Endothelial cell of hepatic sinusoid (primary cell): ENCODE results near the gene RABGGTA.
"Not testable (repeated sequence)": the region's sequence is repeated elsewhere in the genome, so short reads cannot be mapped to it uniquely, and the experiment has no call there.

Source experiments
- in situ Hi-C: cut with HindIII; loops from 2 replicates; pipeline ENCODE4 v1.10.0; 2017; ENCODE audit warnings: low sequenced_read_pairs

The RABGGTA gene

DNA sequence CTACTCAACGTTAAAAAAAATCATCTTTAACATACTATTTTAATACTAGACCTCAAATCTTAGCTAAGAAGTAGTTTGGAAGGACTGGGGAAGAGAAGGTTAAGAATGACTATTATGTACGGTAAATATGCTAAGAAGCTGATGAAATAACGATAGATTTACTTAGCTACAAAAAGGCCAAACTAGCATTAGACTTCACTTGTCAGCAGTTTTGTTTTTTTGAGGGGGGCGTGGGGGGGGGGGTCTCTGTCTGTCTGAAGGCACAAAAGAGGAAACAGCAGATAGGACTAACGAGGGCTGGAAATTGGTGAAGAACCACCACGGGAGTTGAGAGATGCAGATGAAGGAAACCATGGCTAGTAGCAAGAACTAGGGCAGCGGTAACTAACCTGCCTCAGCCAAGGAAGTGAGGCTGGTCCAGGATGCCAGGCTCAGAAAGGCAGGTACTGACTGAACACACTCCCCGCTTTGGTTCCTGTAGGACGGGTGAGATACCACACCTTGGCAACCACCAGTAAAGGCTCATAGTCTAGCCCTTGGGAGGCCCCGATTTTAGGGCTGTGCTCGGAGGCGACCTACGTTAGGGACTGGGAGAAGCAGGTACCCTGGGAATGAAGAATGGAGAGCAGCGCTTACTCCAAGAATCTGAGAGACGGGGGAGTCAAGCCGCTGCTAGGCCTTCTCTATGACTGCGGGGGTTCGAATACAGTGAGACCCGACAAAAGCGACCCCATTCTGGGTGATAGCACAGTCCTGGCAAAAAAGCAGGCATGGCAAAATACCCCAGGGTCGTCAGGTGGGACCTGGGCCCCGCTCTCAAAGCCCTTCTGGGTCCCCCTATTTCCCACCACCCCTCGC, 39.9 kb downstream of the RABGGTA start:
- in situ Hi-C loops, result no loop called here

DNA sequence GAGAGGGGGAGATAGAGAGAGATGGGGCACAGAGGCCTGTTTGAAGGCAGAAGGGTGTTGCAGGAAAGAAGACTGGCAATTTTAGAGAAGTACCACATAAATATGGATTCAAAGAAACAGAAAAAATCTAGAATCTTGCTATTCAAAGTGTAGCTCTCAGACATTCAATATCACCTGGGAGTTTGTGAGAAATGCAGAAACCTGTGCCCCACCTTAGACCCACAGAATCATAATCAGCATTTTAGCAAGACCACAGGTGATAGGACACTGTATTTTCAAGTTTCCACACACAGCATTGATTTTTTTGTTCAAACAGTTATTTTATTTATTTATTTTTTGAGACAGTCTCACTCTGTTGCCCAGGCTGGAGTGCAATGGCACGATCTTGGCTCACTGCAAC, 42.5 kb downstream of the RABGGTA start:
- in situ Hi-C loops, result no loop called here

DNA sequence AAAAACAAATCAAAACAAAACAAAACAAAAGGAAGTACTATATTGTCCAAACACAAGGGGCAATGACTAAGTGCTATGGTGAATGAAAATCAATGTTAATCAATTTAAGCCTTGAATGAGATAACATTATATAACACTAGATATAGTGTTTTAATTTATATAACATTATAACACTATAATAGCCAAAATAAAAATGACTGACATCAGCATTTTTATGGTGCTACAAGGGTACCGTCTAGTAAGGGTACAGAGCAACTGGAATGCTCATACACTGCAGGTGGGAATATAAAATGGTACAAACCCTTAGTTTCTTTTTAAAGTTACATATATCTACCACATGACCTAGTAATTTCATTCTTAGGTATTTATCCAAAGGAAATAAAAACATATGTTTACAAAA, 44.9 kb downstream of the RABGGTA start:
- in situ Hi-C loops, result no loop called here

DNA sequence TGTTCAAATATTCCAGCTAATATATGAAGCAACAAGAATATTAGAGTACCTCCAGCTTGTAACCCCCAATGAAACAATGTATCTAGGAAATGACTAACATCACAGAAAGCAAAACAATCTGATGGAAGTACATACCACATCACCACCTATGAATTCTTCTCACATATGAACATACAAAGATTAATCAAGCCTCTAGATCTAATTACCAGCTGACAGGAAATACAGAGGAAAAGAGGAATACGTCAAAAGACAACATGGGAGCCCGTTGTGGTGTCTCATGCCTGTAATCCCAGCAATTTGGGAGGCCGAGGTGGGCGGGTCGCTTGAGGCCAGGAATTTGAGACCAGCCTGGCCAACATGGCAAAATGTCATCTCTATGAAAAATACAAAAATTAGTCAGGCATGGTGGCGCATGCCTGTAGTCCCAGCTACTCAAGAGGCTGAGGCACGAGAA, 46.8 kb downstream of the RABGGTA start:
- in situ Hi-C loops, result no loop called here

DNA sequence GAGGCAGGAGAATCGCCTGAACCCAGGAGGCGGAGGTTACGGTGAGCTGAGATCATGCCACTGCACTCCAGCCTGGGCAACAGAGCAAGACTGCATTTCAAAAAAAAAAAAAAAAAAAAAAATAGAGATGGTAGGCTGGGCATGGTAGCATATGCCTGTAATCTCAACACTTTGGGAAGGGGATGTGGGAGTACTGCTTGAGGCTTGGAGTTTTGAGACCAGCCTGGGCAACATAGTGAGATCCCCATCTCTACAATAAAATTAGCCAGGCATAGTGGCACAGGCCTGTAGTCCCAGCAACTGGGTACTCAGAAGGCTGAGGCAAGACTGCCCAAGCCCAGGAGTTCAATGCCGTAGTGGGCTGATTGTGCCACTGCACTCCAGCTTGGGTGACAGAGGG, 48.4 kb downstream of the RABGGTA start:
- in situ Hi-C loops, result not testable (repeated sequence)

DNA sequence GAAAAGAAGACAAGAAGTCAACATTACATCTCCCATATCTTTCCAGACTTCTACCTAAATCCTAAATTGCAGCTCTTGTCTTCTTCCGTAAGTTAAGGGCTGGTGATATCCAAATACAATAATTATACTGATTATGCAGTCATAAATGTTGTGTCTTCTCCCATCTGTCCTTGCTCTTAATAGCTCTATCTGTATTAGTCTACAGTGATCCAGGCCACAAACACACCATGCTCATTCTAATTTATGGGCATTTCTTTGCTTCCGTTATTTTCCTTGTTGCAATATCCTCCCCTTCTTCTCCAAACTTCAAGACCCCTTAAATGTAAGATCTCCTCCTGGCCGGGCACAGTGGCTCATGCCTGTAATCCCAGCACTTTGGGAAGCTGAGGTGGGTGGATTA, 51.9 kb downstream of the RABGGTA start:
- in situ Hi-C loops, result no loop called here

DNA sequence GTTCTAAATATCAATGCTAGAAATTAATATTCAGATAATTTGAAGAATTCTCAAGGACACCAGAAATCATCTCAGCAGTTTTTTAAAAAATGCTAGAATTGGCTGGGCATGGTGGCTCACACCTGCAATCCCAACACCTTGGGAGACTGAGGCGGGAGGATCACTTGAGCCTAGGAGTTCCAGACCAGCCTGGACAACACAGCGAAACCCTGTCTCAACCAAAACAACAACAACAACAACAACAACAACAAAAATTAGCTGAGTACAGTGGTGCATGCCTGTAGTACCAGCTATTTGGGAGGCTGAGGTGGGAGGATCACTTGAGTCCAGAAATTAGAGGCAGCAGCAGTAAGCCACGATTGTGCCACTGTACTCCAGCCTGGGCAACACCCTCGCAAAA, 52.3 kb downstream of the RABGGTA start:
- in situ Hi-C loops, result no loop called here

DNA sequence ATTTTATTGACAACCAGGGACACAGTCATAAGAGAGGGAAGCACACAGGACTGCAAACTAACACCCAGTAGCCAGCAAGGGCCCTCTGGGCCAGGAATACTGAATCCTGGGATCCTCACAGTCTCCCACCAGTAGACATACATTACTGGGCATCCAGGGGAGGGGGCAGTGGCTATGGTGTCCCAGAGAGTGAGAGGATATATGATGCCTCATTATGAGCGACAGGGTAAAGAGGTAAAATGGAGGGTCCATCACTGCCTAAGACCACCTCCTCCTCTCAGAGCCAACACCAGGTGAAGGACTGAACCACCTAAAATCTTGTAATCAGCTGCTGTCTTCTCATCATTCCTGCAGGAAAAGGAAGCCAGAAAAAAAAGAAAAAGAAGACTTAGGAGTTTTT, 54.5 kb downstream of the RABGGTA start:
- in situ Hi-C loops, result not testable (repeated sequence)

DNA sequence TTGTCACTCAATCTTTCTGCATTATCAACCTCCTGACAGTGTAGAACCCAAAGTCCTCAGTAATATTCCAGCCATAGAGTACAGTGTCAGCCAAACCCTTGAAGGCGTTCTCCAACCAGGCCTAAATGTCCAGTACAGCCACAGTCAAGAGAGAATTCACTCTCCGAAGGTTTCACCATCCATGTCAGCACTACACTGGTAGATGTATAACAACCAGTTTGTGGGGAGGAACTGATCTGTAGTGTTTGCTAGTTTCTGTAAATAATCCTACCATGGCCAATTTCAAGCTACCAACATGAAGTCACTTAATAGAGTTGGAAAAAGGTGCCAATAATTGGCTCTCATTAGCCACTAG, 55.1 kb downstream of the RABGGTA start:
- in situ Hi-C loops, result no loop called here
